GM12801 (cell line): ENCODE measurements around the gene ASB6.

Experiments
- CTCF ChIP-seq: IDR thresholded peaks from one replicate; pipeline ENCODE4 v1.5.1; 2011; ENCODE audit warnings: control low read depth; ENCODE audit not compliant: insufficient read length; ENCODE audit errors: extremely low read depth

The ASB6 gene

GRCh38 chr9:129628709-129629108 is 13.2 kb downstream of the ASB6 start:
- no peak for TF ChIP-seq CTCF

- TF ChIP-seq CTCF, result no peak
Observed at GRCh38 chr9:129627556-129628440, 14.2 kb downstream of the ASB6 start.

- TF ChIP-seq CTCF, result no peak
Observed at GRCh38 chr9:129626625-129627284, 15.2 kb downstream of the ASB6 start.

GRCh38 chr9:129626079-129626624 is 15.8 kb downstream of the ASB6 start, which contains the start of gene NTMT1:
TSS of gene NTMT1 (plus strand) at chr9:129626163. CDS start at chr9:129632704, 6,541 bp downstream.
- TF ChIP-seq CTCF, result no peak

GRCh38 chr9:129624947-129625346 is 17.0 kb downstream of the ASB6 start:
- TF ChIP-seq CTCF, result no peak

- no peak for TF ChIP-seq CTCF
Observed at GRCh38 chr9:129624168-129624759, 17.7 kb downstream of the ASB6 start.

- TF ChIP-seq CTCF, result no peak
Observed at GRCh38 chr9:129623331-129623730, 18.6 kb downstream of the ASB6 start.
